ENCODE results near the gene COPRS. TPM values are rescaled to one million over a fixed set of nuclear protein-coding genes. Genes with fewer than 3 reads are reported as not detected.
"Not testable (repeated sequence)": the region's sequence is repeated elsewhere in the genome, so short reads cannot be mapped to it uniquely, and the experiment has no call there.

The COPRS gene
- total RNA-seq, 4 donors from 2014 or later, result 23.8 to 45.2 (median 37.0) TPM

DNA sequence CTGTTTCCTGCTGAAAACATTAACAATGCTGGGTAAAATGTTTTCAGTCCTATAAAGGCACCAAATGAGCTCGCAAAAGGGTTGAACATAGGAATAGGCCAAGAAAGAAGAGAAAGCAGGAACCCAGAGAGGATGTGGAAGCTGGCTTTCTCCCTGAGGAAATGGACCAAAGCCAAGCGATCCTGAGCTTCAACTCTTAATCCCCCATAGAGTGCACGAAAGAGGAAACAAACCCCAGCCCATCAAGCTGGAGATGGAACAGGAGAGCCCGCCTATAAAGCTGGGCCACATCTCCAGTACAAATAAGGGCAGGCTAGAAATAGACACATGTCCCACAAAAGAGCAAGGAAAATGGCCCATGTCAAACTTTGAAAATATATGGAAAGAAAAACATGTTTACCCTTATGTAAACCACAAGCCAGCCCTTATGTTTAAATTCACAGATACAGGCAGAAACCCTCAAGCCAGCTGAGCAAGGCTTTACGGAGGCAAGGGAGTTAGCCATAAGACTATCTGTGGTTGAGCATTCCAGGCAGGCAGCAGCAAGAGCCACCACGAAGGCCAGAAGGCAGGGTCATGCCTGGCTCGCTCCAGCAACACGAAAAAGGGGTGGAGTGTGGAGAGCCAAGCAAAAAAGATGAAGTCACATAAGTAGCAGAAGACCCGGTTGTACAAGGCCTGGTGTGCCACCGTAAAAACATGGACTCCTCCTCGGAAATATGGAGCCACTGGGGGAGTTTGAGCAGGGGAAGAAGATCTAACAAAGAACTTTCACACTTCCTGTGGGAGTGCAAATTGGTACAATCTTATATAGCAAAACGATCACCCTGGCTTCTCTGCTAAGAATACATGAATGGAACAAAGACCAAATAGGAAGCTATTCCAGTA lies 27.8 kb downstream of the COPRS start:
- intact Hi-C loops (cut with DNase I), result no loop called here
- DNase-seq, result no peak
- no peak overlapping the region for H3K4me3 ChIP-seq
- H3K4me1 ChIP-seq, result peaks cover 0 to 1% (median 0%) of the 10 kb centered on the region in 3 donors
- H3K27me3 ChIP-seq, result no peaks in the 10 kb centered on the region
- WGBS, 2 donors, result 55 to 72% methylated on average over 12 of the region's 12 CpGs
- no peak overlapping the region for H3K27ac ChIP-seq
- no peaks in the 10 kb centered on the region for H3K9me3 ChIP-seq
- H3K36me3 ChIP-seq, result no peaks in the 10 kb centered on the region
- TF ChIP-seq, protein P1, sequence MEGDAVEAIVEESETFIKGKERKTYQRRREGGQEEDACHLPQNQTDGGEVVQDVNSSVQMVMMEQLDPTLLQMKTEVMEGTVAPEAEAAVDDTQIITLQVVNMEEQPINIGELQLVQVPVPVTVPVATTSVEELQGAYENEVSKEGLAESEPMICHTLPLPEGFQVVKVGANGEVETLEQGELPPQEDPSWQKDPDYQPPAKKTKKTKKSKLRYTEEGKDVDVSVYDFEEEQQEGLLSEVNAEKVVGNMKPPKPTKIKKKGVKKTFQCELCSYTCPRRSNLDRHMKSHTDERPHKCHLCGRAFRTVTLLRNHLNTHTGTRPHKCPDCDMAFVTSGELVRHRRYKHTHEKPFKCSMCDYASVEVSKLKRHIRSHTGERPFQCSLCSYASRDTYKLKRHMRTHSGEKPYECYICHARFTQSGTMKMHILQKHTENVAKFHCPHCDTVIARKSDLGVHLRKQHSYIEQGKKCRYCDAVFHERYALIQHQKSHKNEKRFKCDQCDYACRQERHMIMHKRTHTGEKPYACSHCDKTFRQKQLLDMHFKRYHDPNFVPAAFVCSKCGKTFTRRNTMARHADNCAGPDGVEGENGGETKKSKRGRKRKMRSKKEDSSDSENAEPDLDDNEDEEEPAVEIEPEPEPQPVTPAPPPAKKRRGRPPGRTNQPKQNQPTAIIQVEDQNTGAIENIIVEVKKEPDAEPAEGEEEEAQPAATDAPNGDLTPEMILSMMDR (IDR thresholded peaks at IDR 0.05), result no peak
- no peak for TF ChIP-seq POLR2A (IDR thresholded peaks at IDR 0.05)

DNA sequence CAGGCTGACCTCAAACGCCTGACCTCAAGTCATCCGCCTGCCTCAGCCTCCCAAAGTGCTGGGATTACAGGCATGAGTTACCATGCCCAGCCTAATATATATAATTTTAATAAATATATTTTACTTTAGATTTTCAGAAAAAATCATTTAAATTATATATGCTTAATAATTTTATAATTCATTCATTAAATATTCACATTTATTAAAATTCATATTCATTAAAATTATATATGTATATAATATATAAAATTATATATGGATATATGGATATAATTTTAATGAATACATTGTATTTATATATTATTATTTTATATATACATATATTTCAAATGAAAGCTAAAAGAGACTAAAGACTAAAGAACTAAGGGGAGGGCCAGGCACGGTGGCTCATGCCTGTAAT lies 29.4 kb downstream of the COPRS start:
- no peak for DNase-seq
- no peaks in the 10 kb centered on the region for H3K36me3 ChIP-seq
- H3K4me1 ChIP-seq, result peaks cover 0 to 6% (median 0%) of the 10 kb centered on the region in 3 donors
- intact Hi-C loops (cut with DNase I), result no loop called here
- TF ChIP-seq POLR2A (IDR thresholded peaks at IDR 0.05), result no peak
- TF ChIP-seq, protein P1 (IDR thresholded peaks at IDR 0.05), result no peak
- no peak overlapping the region for H3K27ac ChIP-seq
- 86 to 87% methylated on average over 3 of the region's 3 CpGs for WGBS, 2 donors
- H3K27me3 ChIP-seq, result no peaks in the 10 kb centered on the region
- H3K4me3 ChIP-seq, result no peak overlapping the region
- no peaks in the 10 kb centered on the region for H3K9me3 ChIP-seq

DNA sequence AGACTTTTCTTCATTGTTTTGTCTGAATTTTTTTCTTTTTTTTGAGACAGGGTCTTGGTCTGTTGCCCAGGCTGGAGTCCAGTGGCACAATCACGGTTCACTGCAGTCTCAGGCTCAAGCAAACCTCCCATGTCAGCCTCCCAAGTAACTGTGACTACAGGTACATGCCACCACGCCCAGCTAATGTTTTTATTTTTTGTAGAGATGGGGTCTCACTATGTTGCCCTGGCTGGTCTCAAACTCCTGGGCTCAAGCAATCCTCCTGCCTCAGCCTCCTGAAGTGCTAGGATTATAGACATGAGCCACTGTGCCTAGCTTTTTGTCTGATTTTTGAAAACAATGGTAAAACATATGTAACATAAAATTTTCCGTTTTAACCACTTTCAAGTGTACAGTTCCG lies 30.1 kb downstream of the COPRS start:
- intact Hi-C loops (cut with DNase I); H3K27ac ChIP-seq; H3K4me3 ChIP-seq; H3K27me3 ChIP-seq; H3K4me1 ChIP-seq; DNase-seq; H3K9me3 ChIP-seq; H3K36me3 ChIP-seq: not testable (repeated sequence)
- 94 to 96% methylated on average over 4 of the region's 4 CpGs for WGBS, 2 donors

DNA sequence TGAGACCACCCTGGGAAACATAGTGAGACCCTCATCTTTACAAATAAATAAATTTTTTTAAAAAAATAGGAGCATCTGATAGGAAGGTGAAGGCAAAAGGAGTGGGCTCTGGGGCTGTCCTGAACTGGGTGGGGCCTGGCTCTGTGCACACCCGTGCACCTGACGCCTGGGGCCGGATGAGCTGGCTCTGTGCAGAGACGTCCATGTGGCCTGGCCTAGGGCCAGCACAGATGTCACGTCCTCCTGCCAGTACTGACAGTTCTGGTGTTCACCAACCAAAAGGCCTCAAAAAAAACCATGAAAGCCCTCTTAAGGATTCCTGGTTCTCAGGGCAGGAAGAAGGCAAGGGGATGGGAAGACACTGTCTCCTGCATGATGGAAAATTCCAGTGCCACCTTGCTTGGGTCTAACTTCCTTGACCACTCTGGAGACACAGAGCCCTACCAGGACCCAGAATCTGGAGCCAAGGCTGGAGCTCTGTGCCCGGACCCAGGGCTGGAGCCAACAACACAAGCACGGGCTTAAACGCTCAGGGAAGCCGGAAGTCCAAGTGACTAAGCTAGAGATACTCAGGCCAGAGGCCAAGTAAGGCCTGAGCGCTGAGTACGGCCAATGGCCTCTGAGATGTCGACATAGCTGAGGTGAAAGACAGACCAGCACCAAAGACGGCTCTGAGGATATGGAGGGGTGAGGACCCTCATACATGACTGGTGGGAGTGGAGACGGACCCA lies 32.9 kb downstream of the COPRS start:
- intact Hi-C loops (cut with DNase I), result no loop called here
- Histone ChIP-seq H3K27me3 (no peaks in the 10 kb centered on the region), H3K9me3 (no peaks in the 10 kb centered on the region), H3K36me3 (no peaks in the 10 kb centered on the region), H3K27ac (no peak overlapping the region), H3K4me1 (peaks cover 0 to 9% (median 7%) of the 10 kb centered on the region in 3 donors), H3K4me3 (no peak overlapping the region)
- TF ChIP-seq POLR2A (IDR thresholded peaks at IDR 0.05), result no peak
- TF ChIP-seq, protein P1 (IDR thresholded peaks at IDR 0.05), result no peak
- no peak for DNase-seq
- WGBS, 2 donors, result 56 to 73% methylated on average over 7 to 10 of the region's 14 CpGs

DNA sequence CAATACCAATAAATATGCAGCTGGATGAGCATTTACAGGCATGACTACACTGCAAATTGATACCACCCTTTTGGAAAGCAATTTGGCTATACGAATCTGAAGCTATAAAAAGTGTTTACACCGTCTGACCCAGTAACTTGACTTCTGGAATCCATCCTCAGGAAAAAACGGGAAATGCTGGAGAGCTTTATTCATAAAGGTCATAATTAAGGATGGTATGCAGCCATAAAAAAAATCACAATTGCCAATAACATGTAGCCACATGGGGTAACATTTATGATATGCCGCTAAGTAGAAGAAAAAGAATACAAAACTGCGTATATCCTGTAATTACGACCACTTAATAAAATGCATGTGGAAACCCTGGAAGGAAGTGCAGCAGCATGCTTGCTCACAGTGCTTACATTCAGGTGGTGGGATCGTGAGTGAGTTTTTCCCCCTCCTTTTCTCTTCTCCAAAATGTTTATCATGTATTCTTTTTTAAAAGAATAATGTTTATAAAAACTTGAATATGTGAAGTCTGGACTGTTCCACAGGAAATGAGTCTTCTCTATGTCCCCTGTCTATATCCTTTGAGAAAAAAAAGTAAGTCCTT lies 34.2 kb downstream of the COPRS start:
- TF ChIP-seq POLR2A (IDR thresholded peaks at IDR 0.05), result no peak
- TF ChIP-seq, protein P1 (IDR thresholded peaks at IDR 0.05), result no peak
- H3K9me3 ChIP-seq, result no peaks in the 10 kb centered on the region
- no peaks in the 10 kb centered on the region for H3K27me3 ChIP-seq
- intact Hi-C loops (cut with DNase I), result no loop called here
- WGBS, 2 donors, result 54 to 60% methylated on average over 7 of the region's 7 CpGs
- no peak for DNase-seq
- H3K36me3 ChIP-seq, result no peaks in the 10 kb centered on the region
- H3K27ac ChIP-seq, result no peak overlapping the region
- H3K4me3 ChIP-seq, result no peak overlapping the region
- peaks cover 0 to 11% (median 9%) of the 10 kb centered on the region in 3 donors for H3K4me1 ChIP-seq
